Suppressor macrophage treated with lipopolysaccharide for 4 hours (primary cell): Measurements from ENCODE around the gene BEGAIN.
"Not testable (repeated sequence)": the region's sequence is repeated elsewhere in the genome, so short reads cannot be mapped to it uniquely, and the experiment has no call there.

ENCODE experiments used
- DNase-seq: peaks from one replicate; pipeline ENCODE4 v3.0.0-alpha.2; 2020

Gene BEGAIN

GRCh38 chr14:100534528-100535286 is 52.5 kb downstream of the BEGAIN start:
- DNase-seq, result no peak

- peak; percentile 27 for DNase-seq
Measured at GRCh38 chr14:100533656-100534485, 53.3 kb downstream of the BEGAIN start.

- DNase-seq, result no peak
Measured at GRCh38 chr14:100532906-100533655, 54.1 kb downstream of the BEGAIN start.

GRCh38 chr14:100532154-100532861 is 54.9 kb downstream of the BEGAIN start:
- no peak for DNase-seq

- DNase-seq, result no peak
Measured at GRCh38 chr14:100531152-100532121, 55.8 kb downstream of the BEGAIN start.

DNA sequence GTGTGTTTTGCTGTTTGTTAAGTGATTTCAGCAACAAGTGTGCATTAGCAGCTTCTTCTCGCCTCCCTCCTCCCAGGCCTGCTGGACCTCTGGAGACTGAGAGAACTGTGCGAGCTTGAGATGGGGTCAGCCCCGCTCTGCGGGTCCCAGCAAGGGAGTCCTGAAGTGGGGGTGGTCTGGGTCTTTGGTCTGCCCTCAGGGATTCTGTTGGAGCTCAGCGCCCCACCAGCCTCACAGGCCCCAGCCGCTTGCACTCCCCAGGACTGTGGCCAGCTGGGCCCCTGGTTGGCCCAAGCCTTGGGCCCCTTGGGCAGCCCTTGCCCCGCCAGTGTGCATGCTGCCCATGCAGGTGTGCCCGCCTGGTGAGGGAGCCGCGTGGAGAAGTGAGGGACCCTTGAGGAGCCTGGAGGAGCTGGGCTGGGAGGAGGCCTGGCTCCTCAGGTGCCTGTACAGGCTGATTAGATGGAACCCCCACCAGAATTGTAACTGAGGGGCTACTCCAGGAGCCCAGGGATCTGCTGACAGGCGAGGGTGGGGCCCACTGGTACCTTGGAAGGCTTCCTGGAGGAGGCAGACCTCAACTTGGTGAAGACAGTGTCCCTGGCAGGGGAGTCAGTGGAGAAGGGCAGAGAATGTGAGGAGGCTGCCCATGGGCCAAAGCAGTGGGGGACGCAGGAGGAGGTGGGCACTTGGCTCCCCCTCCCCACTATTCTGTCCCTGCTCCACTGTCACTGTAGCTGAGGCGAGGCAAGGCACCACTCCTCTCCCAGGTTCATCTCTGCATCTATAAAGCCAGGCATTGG is 56.7 kb downstream of the BEGAIN start:
- DNase-seq, result no peak

DNA sequence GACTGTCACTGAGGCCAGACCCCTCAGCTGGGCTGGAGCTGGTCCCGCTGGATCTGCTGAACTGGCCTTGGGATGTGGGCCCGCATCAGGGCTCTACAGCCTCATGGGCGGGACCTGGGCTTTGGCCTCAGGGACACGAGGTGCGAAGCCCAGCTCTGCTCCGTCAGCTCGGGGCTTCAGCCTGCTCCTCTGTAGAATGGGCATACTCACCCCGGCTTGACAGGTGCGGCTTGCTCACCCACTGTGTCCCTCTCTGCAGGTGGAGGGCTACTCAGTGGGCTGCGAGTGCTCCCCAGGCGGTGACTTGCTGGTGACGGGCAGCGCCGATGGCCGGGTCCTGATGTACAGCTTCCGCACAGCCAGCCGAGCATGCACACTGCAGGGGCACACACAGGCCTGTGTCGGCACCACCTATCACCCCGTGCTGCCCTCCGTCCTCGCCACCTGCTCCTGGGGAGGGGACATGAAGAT is 57.6 kb downstream of the BEGAIN start:
- DNase-seq, result no peak

DNA sequence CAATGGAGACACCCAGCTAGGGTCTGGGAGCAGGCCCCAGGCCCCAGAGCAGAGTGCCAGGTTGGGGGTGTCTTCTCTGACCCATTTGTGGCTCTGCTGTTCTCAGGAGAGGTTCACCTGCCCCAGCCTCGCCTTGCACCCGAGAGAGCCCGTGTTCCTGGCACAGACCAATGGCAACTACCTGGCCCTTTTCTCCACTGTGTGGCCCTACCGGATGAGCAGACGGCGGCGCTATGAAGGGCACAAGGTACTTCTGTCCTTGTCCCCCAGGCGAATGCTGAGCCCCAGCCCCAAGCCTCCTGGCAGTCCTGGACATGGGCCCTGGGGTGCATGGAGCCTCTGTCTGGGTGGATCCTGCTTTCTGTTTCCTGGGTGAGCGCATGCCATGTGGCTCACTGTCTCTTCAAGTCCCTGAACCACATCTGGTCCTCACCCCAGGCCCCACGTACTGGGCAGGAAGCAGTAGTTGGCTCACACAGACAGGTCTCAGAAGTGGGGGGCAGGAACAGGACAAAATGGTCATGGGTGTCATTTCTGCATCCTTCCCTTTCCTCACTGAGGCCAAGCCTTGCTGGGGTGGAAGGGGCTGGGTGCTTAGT is 58.2 kb downstream of the BEGAIN start:
- no peak for DNase-seq

DNA sequence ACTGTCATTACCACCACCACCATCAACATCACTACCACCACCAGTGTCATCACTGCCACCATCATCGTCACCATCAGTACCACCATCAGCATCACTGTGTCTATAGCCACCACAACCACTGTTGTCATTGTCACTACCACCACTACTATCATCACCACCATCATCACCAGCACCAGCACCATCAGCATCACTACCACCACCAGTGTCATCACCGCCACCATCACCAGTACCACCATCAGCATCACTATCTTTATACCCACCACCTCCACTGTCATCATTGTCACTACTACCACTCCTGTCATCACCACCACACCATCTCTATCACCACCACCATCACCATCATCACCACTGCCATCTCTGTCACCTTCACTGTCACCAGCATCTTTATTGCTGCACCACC is 60.6 kb downstream of the BEGAIN start:
- no peak for DNase-seq

- DNase-seq, result no peak
Measured at GRCh38 chr14:100526057-100526456, 61.2 kb downstream of the BEGAIN start.

- no peak for DNase-seq
Measured at GRCh38 chr14:100525615-100526014, 61.6 kb downstream of the BEGAIN start.

- DNase-seq, result peak; percentile 71
Measured at GRCh38 chr14:100524933-100525243, 62.3 kb downstream of the BEGAIN start.

- DNase-seq, result no peak
Measured at GRCh38 chr14:100524233-100524932, 62.8 kb downstream of the BEGAIN start.

DNA sequence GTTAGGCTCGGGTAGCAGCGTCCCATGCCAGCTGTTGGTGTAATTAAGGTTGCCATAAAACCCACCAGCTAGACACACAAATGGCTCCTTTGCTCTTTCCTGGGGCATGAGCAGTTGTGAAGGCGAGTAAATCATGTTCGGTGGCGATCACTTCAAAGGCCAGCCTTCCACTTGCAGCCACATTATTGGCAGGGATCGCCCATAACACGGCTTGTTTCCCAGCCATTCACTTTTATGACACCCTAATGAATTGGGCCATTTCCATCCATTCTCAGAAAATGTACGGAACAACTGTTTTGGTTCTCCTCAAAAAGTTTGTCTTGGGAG is 63.4 kb downstream of the BEGAIN start:
- DNase-seq, result no peak

GRCh38 chr14:100523131-100523842 is 63.9 kb downstream of the BEGAIN start:
- no peak for DNase-seq

GRCh38 chr14:100522616-100523099 is 64.6 kb downstream of the BEGAIN start:
- DNase-seq, result no peak

DNA sequence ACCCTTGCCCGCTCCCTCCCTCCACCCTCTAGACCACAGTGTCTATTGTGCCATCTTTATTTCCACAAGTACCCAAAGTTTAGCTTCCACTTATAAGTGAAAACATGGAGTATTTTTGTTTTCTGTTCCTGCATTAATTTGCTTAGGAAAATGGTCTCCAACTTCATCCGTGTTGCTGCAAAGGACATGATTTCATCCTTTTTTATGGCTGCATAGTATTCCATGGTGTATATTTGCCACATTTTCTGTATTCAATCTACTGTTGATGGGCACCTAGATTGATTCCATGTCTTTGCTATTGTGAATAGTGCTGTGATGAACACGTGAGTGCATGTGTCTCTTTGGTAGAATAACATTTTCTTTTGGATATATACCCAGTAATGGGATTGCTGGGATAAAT is 81.2 kb downstream of the BEGAIN start:
- not testable (repeated sequence) for DNase-seq

GRCh38 chr14:100504372-100505078 is 82.7 kb downstream of the BEGAIN start:
- DNase-seq, result no peak
